Endothelial cell of umbilical vein (primary cell): ENCODE measurements around the gene VPS36.
"Not testable (repeated sequence)": the region's sequence is repeated elsewhere in the genome, so short reads cannot be mapped to it uniquely, and the experiment has no call there.

Source experiments
- JUN ChIP-seq: IDR thresholded peaks from 2 replicates; pipeline ENCODE4 v1.6.1; 2011; ENCODE audit warnings: borderline replicate concordance, low read depth; ENCODE audit not compliant: insufficient read length, insufficient read depth
- POLR2A ChIP-seq: IDR thresholded peaks from 2 replicates; pipeline ENCODE4 v1.6.1; 2012; ENCODE audit warnings: low read depth, mild to moderate bottlenecking, control low read depth, low read length
- POLR2AphosphoS5 ChIP-seq: IDR thresholded peaks from 2 replicates; pipeline ENCODE4 v1.6.1; 2012; ENCODE audit warnings: low read depth, mild to moderate bottlenecking, control low read depth, low read length, moderate library complexity; ENCODE audit not compliant: insufficient read depth
- TF ChIP-seq, protein P1 (sequence below), 2 donors: IDR thresholded peaks; 1 replicate in 1 of 2; 2 replicates in 1 of 2; pipeline ENCODE4 v1.5.1; 2011; ENCODE audit warnings: low read length in 2 of 2, mild to moderate bottlenecking in 2 of 2, moderate library complexity in 2 of 2, control low read depth in 1 of 2, inconsistent platforms in 1 of 2, low read depth in 1 of 2; ENCODE audit not compliant: insufficient read depth in 1 of 2; ENCODE audit errors: extremely low read depth in 1 of 2
- TF ChIP-seq, protein P2 (sequence below): IDR thresholded peaks from 2 replicates; pipeline ENCODE4 v1.6.1; 2011; ENCODE audit not compliant: insufficient read depth, insufficient read length

DNA sequence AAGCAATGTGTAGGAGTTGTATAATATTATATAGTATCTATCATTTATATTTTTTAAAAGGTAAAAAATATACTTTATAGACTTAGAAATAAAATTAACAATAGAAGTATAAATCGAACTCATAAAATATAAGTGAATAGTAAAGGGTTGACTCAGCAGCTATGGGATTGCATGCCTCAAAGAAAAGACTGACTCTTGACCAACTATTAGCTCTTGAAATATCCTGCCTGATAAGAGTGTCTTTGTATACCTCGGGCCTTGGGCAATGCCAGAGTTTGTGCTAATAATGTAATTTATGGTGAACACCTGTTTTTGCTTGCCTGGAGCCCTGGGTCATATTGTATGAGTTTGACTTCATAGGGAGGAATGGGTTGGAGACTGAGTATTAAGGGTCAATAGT, 36.6 kb upstream of the VPS36 start:
- TF ChIP-seq, protein P1, sequence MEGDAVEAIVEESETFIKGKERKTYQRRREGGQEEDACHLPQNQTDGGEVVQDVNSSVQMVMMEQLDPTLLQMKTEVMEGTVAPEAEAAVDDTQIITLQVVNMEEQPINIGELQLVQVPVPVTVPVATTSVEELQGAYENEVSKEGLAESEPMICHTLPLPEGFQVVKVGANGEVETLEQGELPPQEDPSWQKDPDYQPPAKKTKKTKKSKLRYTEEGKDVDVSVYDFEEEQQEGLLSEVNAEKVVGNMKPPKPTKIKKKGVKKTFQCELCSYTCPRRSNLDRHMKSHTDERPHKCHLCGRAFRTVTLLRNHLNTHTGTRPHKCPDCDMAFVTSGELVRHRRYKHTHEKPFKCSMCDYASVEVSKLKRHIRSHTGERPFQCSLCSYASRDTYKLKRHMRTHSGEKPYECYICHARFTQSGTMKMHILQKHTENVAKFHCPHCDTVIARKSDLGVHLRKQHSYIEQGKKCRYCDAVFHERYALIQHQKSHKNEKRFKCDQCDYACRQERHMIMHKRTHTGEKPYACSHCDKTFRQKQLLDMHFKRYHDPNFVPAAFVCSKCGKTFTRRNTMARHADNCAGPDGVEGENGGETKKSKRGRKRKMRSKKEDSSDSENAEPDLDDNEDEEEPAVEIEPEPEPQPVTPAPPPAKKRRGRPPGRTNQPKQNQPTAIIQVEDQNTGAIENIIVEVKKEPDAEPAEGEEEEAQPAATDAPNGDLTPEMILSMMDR (IDR thresholded peaks at IDR 0.05; ENCODE audit: extremely low read depth in 1 of 2, insufficient read depth in 1 of 2, low read depth in 1 of 2, low read length in 2 of 2), result not testable (repeated sequence)
- not testable (repeated sequence) for TF ChIP-seq POLR2A, JUN, POLR2AphosphoS5
- TF ChIP-seq, protein P2, sequence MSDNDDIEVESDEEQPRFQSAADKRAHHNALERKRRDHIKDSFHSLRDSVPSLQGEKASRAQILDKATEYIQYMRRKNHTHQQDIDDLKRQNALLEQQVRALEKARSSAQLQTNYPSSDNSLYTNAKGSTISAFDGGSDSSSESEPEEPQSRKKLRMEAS, result not testable (repeated sequence)
